K562 (cell line): ENCODE results near the gene PAPOLB. TPM values are rescaled to one million over a fixed set of nuclear protein-coding genes. Genes with fewer than 3 reads are reported as not detected.

Experiments used
- ATAC-seq: fragments of 200-7000 bp; cut with Tn5 transposase; 3 replicates; pipeline ENCODE4 v1.9.1; 2020; ENCODE audit warnings: moderate library complexity
- BruUV-seq: library from RNA; stranded (reverse); fragments of 400-500 nt; replicated peaks from 2 replicates; lab custom pipeline; 2021; lab: Mats Ljungman, UMichigan
- CTCF ChIA-PET: fragments of 300-600 bp; formaldehyde crosslinking; extraction: SDS; loops from one replicate; lab custom pipeline; 2021; ENCODE audit warnings: low intra/inter-chr PET ratio; lab: Yijun Ruan, JAX
- POLR2A ChIA-PET: fragments of 300-600, 350-650 bp; sonication (Branson Sonifier 250); formaldehyde crosslinking; extraction: SDS; loops from one replicate; lab custom pipeline; 2021; ENCODE audit warnings: antibody characterized with exemption, inconsistent platforms; lab: Yijun Ruan, JAX
- DNase-seq, 4 experiments: peaks; one replicate each; pipeline versions ENCODE4 v3.0.0 to v3.0.0-alpha.2; 2011 to 2018; ENCODE audit warnings: low spot score in 3 of 4, mixed read lengths in 3 of 4; ENCODE audit errors: extremely low read depth in 1 of 4
- FAIRE-seq: peaks from 2 replicates; lab custom pipeline; 2011; peaks lifted over from hg19 to GRCh38; lab: Jason Lieb, UNC
- H2AFZ ChIP-seq: 2 replicates; pipeline ENCODE4 v1.6.0; 2011; ENCODE audit warnings: low read depth, low read length, control low read depth, inconsistent platforms
- H3K27ac ChIP-seq: fragments of 200-600 bp; 3 replicates; pipeline ENCODE4 v1.8.0; 2011; ENCODE audit warnings: low read depth, mild to moderate bottlenecking, control low read depth, inconsistent platforms, low read length, moderate library complexity, mixed read lengths; ENCODE audit errors: extremely low read depth
- H3K27me3 ChIP-seq, 2 experiments: fragments of 300-600 bp in 1 of 2; 2 replicates in 1 of 2; 3 replicates in 1 of 2; pipeline versions ENCODE4 v1.6.0 to v1.8.0; 2011; ENCODE audit warnings: inconsistent platforms in 2 of 2, low read length in 2 of 2, mild to moderate bottlenecking in 1 of 2, mixed read lengths in 1 of 2, moderate library complexity in 1 of 2; ENCODE audit not compliant: control insufficient read depth in 2 of 2, insufficient read depth in 2 of 2
- H3K36me3 ChIP-seq: fragments of 300-600 bp; 3 replicates; pipeline ENCODE4 v1.8.0; 2011; ENCODE audit warnings: mild to moderate bottlenecking, low read length, inconsistent platforms; ENCODE audit not compliant: control insufficient read depth, insufficient read depth
- H3K4me1 ChIP-seq, 2 experiments: fragments of 200-600 bp in 1 of 2; replicated peaks in 1 of 2; 2 replicates in 1 of 2; 3 replicates in 1 of 2; pipeline versions ENCODE4 v1.5.1 to v1.8.0; 2011; ENCODE audit warnings: inconsistent platforms in 2 of 2, low read length in 2 of 2, mild to moderate bottlenecking in 1 of 2, mixed read lengths in 1 of 2, moderate library complexity in 1 of 2; ENCODE audit not compliant: control insufficient read depth in 2 of 2, insufficient read depth in 2 of 2
- H3K4me2 ChIP-seq: 2 replicates; pipeline ENCODE4 v1.6.1; 2011; ENCODE audit warnings: low read length, control low read depth, inconsistent platforms, mixed read lengths; ENCODE audit not compliant: insufficient read depth
- H3K4me3 ChIP-seq: fragments of 200-600 bp; sonication (generic), shearing (Covaris generic); 2 replicates; pipeline ENCODE4 v1.5.1; 2016; ENCODE audit warnings: control low read depth, inconsistent platforms
- H3K79me2 ChIP-seq: fragments of 200-600 bp; 3 replicates; pipeline ENCODE4 v1.8.0; 2011; ENCODE audit warnings: low read length, inconsistent platforms; ENCODE audit not compliant: control insufficient read depth, insufficient read depth
- H3K9ac ChIP-seq, 2 experiments: 2 replicates each; pipeline versions ENCODE4 v1.6.0 to v1.6.1; 2011; ENCODE audit warnings: low read depth in 2 of 2, low read length in 2 of 2, control low read depth in 1 of 2, inconsistent platforms in 1 of 2, mild to moderate bottlenecking in 1 of 2, mixed read lengths in 1 of 2; ENCODE audit not compliant: insufficient read depth in 1 of 2
- H3K9me1 ChIP-seq: one replicate; pipeline ENCODE4 v1.6.0; 2011; ENCODE audit warnings: inconsistent platforms, mild to moderate bottlenecking, low read length, moderate library complexity; ENCODE audit not compliant: control insufficient read depth, insufficient read depth
- H3K9me3 ChIP-seq: replicated peaks from 2 replicates; pipeline ENCODE4 v1.5.1; 2011; ENCODE audit warnings: low read depth, low read length, inconsistent platforms; ENCODE audit not compliant: control insufficient read depth, insufficient read depth
- H4K20me1 ChIP-seq: replicated peaks from 2 replicates; pipeline ENCODE4 v1.6.1; 2011; ENCODE audit warnings: low read length, inconsistent platforms, mixed read lengths; ENCODE audit not compliant: control insufficient read depth, insufficient read depth
- CBFA2T2 ChIP-seq: fragments of 450-650 bp; conservative IDR thresholded peaks from 2 replicates; pipeline ENCODE4 v1.6.1; 2017; ENCODE audit warnings: mild to moderate bottlenecking
- CBFA2T3 ChIP-seq: fragments of 450-650 bp; IDR thresholded peaks from 2 replicates; pipeline ENCODE4 v1.6.1; 2017
- MAFK ChIP-seq: IDR thresholded peaks from 2 replicates; pipeline ENCODE4 v1.6.1; 2011; ENCODE audit warnings: low read length, improper control_type of control experiment
- MEIS2 ChIP-seq: fragments of 450-650 bp; IDR thresholded peaks from 2 replicates; pipeline ENCODE4 v1.6.1; 2014; ENCODE audit warnings: mild to moderate bottlenecking; ENCODE audit not compliant: partially characterized antibody
- MIER1 ChIP-seq: fragments of 450-650 bp; IDR thresholded peaks from 2 replicates; pipeline ENCODE4 v1.6.1; 2016; ENCODE audit warnings: antibody characterized with exemption, mild to moderate bottlenecking, low read depth
- ZBTB7A ChIP-seq: IDR thresholded peaks from 2 replicates; pipeline ENCODE4 v1.6.1; 2011; ENCODE audit warnings: low read depth, mild to moderate bottlenecking, low read length, moderate library complexity, borderline replicate concordance; ENCODE audit not compliant: control insufficient read depth
- WGBS: fragments of 100-300 bp; shearing (Covaris generic); methylation state at CpG from one replicate; pipeline ENCODE4 v1.1.6; 2016; ENCODE audit warnings: low coverage, mixed read lengths; ENCODE audit not compliant: insufficient coverage; ENCODE audit errors: missing lambda C conversion rate; 5-methylcytosine and 5-hydroxymethylcytosine counted together
- in situ Hi-C: fragments of 300-500 bp; cut with MboI; formaldehyde crosslinking; loops from 4 replicates; pipeline ENCODE4 v1.15.0; 2018; ENCODE audit warnings: inconsistent platforms, mixed read lengths
- intact Hi-C: fragments of 100-400 bp; cut with micrococcal nuclease; formaldehyde crosslinking; loops from 2 replicates; pipeline ENCODE4 v1.14.2; 2022
- polyA plus RNA-seq, 8 experiments: library from polyadenylated mRNA; depleted of rRNA in 4 of 8; stranded (reverse) in 5 of 8; unstranded in 3 of 8; fragments of >200 nt; fragmentation: Nextera tagmentation in 2 of 8; fragmentation: Illumina TruSeq in 1 of 8; extraction: Ambion mirVana in 2 of 8; extraction: Trizol in 1 of 8; gene quantifications; 2 replicates each; pipeline versions ENCODE4 v1.2.1 to v1.2.3, GENCODE V29; 2011 to 2014; ENCODE audit warnings: inconsistent platforms in 1 of 8, missing spikeins in 1 of 8
- total RNA-seq, 7 experiments: library from RNA; depleted of rRNA in 6 of 7; stranded (reverse); fragments of >200 nt in 6 of 7; fragmentation: Illumina TruSeq in 2 of 7; extraction: Trizol in 2 of 7; gene quantifications; 2 replicates each; pipeline versions ENCODE4 v1.2.1 to v1.2.3, GENCODE V29; 2011 to 2021; ENCODE audit warnings: low replicate concordance in 1 of 7
- TF ChIP-seq, protein P1 (sequence below): fragments of 450-650 bp; IDR thresholded peaks from 2 replicates; pipeline ENCODE4 v1.6.1; 2018; ENCODE audit not compliant: partially characterized antibody
- TF ChIP-seq, protein P2 (sequence below): fragments of 450-650 bp; IDR thresholded peaks from 2 replicates; pipeline ENCODE4 v1.6.1; 2016

The PAPOLB gene
- total and polyA plus RNA-seq, 9 of the 15 experiments (the other 6 are each of a cell fraction or from before 2014, with no cell fraction given): 0.04 to 0.33 (median 0.16) TPM; not detected in 4

DNA sequence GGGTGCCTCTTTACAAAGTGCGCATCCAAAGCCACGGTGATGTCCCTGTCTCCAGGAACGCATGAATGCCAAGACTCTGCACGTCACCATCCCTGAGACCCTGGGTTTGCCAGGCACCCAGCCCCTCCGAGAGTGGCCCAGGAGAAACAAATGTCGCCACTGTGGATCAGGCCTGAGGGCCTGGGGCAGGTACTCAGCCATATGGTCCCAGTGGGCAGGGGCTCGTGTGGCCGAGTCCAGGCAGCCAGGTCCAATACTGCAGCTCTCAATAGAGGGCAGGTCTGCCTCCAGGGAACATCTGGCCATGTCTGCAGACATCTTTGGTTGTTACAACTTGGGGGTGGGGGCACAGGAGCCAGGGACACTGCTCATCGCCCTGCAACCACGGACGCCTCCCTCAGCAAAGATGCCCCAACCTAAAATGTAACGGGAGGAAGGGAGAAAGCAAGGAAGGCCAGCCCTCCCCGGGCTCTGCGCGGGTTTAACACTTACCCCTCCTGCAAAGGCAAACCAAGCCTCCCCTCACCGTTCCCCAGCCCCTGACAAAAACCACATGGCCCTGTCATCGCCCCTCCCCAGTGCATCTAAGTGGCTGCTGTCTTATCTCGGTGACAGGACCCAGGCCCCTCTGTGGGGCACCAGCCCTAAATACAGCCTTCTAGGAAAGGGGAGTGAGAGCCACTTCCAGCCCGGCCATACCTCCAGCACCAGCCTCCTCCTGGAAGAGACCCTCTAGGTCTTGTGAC lies 10.3 kb upstream of the PAPOLB start:
- in situ Hi-C loops (no loop called here), intact Hi-C loops (no loop called here)
- ATAC-seq: peak; percentile 77
- Histone ChIP-seq H3K9me1 (no peaks in the 10 kb centered on the region), H3K9me3 (no peaks in the 10 kb centered on the region), H3K27ac (no peak overlapping the region), H3K27me3 (no peaks in the 10 kb centered on the region), H3K9ac (peak overlapping the region; percentile 17 to 75; a peak in 3 of 4 replicates), H2AFZ (peak overlapping the region; percentile 49; the same call in 1 of the 2 replicates), H3K36me3 (peaks cover 11% of the 10 kb centered on the region; the same call in 1 of the 3 replicates), H3K79me2 (no peaks in the 10 kb centered on the region; the same call in 2 of the 3 replicates), H3K4me2 (peak overlapping the region; percentile 50; the same call in 1 of the 2 replicates), H4K20me1 (peaks cover 4% of the 10 kb centered on the region; the same call in 1 of the 2 replicates), H3K4me1 (peaks cover 7 to 26% of the 10 kb centered on the region in 2 experiments), H3K4me3 (no peak overlapping the region)
- no TSS peak for BruUV-seq
- TF ChIP-seq CBFA2T3 (peak; percentile 51), CBFA2T2 (0 out of 2 replicates have a peak, but pooled peaks have one; percentile 20), MAFK (no peak), MEIS2 (peak; percentile 72), MIER1 (no peak), ZBTB7A (0 out of 2 replicates have a peak, but pooled peaks have one; percentile 55)
- TF ChIP-seq, protein P1, sequence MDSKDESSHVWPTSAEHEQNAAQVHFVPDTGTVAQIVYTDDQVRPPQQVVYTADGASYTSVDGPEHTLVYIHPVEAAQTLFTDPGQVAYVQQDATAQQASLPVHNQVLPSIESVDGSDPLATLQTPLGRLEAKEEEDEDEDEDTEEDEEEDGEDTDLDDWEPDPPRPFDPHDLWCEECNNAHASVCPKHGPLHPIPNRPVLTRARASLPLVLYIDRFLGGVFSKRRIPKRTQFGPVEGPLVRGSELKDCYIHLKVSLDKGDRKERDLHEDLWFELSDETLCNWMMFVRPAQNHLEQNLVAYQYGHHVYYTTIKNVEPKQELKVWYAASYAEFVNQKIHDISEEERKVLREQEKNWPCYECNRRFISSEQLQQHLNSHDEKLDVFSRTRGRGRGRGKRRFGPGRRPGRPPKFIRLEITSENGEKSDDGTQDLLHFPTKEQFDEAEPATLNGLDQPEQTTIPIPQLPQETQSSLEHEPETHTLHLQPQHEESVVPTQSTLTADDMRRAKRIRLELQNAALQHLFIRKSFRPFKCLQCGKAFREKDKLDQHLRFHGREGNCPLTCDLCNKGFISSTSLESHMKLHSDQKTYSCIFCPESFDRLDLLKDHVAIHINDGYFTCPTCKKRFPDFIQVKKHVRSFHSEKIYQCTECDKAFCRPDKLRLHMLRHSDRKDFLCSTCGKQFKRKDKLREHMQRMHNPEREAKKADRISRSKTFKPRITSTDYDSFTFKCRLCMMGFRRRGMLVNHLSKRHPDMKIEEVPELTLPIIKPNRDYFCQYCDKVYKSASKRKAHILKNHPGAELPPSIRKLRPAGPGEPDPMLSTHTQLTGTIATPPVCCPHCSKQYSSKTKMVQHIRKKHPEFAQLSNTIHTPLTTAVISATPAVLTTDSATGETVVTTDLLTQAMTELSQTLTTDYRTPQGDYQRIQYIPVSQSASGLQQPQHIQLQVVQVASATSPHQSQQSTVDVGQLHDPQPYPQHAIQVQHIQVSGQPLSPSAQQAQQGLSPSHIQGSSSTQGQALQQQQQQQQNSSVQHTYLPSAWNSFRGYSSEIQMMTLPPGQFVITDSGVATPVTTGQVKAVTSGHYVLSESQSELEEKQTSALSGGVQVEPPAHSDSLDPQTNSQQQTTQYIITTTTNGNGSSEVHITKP: peak; percentile 12
- TF ChIP-seq, protein P2, sequence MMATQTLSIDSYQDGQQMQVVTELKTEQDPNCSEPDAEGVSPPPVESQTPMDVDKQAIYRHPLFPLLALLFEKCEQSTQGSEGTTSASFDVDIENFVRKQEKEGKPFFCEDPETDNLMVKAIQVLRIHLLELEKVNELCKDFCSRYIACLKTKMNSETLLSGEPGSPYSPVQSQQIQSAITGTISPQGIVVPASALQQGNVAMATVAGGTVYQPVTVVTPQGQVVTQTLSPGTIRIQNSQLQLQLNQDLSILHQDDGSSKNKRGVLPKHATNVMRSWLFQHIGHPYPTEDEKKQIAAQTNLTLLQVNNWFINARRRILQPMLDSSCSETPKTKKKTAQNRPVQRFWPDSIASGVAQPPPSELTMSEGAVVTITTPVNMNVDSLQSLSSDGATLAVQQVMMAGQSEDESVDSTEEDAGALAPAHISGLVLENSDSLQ: peak; percentile 59; the same call in 1 of the 2 replicates
- 56% methylated on average over 19 of the region's 19 CpGs for WGBS
- FAIRE-seq: peak; percentile 15
- ChIA-PET CTCF (no interaction called here), POLR2A (interaction anchor here (0.6 to 1.0 kb wide), 2 partner anchors 11 to 62 kb away, joined by 4 read pairs; partner anchors contain the start of gene RADIL)
- DNase-seq: peak; percentile 26 to 63 (median 48)
